Muscle of leg (tissue), 11 donors: Measurements from ENCODE around the gene ABCA12. TPM values are rescaled to one million over a fixed set of nuclear protein-coding genes. Genes with fewer than 3 reads are reported as not detected.

ENCODE experiments used
- DNase-seq: peaks from one replicate; pipeline ENCODE4 v3.0.0; 2013
- H3K27ac ChIP-seq: one replicate; pipeline ENCODE4 v1.5.1; 2013; ENCODE audit warnings: mild to moderate bottlenecking, low read length, control low read depth
- H3K27me3 ChIP-seq: one replicate; pipeline ENCODE4 v1.6.1; 2013; ENCODE audit warnings: low read length; ENCODE audit not compliant: control insufficient read depth, insufficient read depth
- H3K36me3 ChIP-seq: one replicate; pipeline ENCODE4 v1.6.1; 2013; ENCODE audit warnings: low read length; ENCODE audit not compliant: control insufficient read depth, insufficient read depth
- H3K4me1 ChIP-seq: one replicate; pipeline ENCODE4 v1.6.1; 2013; ENCODE audit warnings: low read length; ENCODE audit not compliant: control insufficient read depth, insufficient read depth
- H3K4me3 ChIP-seq: one replicate; pipeline ENCODE4 v1.5.1; 2013; ENCODE audit warnings: low read length, control low read depth
- H3K9me3 ChIP-seq: replicated peaks from 2 replicates; pipeline ENCODE4 v1.6.1; 2013; ENCODE audit warnings: low read depth, low read length; ENCODE audit not compliant: control insufficient read depth
- WGBS: methylation state at CpG from one replicate; pipeline ENCODE4 v1.1.5; 2013; ENCODE audit warnings: missing lambda C conversion rate; ENCODE audit not compliant: insufficient coverage; 5-methylcytosine and 5-hydroxymethylcytosine counted together
- polyA plus RNA-seq, 8 donors: library from polyadenylated mRNA; unstranded; fragments of 120-200 nt; gene quantifications; one replicate each; pipeline versions ENCODE4 v1.2.1 to v1.2.3, GENCODE V29; 2013; ENCODE audit warnings: inconsistent platforms in 1 of 8, low replicate concordance in 1 of 8; ENCODE audit not compliant: insufficient read length in 8 of 8, insufficient read depth in 1 of 8
- total RNA-seq: library from RNA; stranded (reverse); fragments of 120-200 nt; gene quantifications from one replicate; pipeline ENCODE4 v1.2.4, GENCODE V29; 2013

The ABCA12 gene
- total and polyA plus RNA-seq, 9 donors: 0.03 to 1.1 (median 0.09) TPM; not detected in 5

DNA sequence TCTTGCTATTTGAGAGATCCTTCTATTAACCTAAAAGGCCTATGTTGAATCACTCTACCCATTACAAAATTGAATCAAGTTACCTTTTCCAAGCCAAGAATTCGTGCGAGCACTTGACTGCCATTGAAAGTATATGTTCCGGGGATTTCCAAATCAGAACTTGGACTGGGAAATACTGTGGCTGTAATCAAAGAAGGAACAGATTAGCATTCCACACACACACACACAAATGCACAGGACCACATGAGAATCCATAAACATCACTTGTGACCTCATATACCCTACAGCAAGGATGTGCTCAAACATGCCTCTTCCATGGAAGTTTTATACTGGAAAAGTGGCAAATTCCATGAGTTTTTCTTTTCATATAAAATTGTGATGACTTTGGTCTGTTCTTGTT is 86.0 kb downstream of the ABCA12 start:
- H3K36me3 ChIP-seq: no peaks in the 10 kb centered on the region
- no peak for DNase-seq
- no peaks in the 10 kb centered on the region for H3K4me1 ChIP-seq
- no CpG with 5 or more reads among the region's 3 CpGs for WGBS
- no peaks in the 10 kb centered on the region for H3K27me3 ChIP-seq
- no peak overlapping the region for H3K27ac ChIP-seq
- no peak overlapping the region for H3K4me3 ChIP-seq
- H3K9me3 ChIP-seq: no peaks in the 10 kb centered on the region

DNA sequence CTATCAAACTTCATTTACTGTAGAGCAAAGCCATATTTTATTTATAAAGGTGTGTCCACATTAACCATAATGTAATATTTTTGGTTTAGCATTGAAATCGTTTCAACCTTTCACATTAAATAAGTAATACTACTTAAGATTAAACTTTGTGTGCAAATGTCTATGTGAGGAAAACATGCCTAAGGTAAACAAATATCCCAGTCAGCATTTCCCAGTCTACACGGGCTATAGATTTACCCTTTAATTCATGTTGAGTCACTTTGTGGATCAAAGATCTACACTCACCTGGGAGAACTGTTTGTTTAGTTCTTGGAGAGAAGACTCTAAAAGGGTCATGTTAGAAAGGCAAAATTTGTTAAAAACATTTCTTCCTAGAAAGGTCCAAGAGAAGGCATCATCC is 89.1 kb downstream of the ABCA12 start:
- H3K27ac ChIP-seq: no peak overlapping the region
- no peak for DNase-seq
- H3K9me3 ChIP-seq: no peaks in the 10 kb centered on the region
- no peaks in the 10 kb centered on the region for H3K4me1 ChIP-seq
- no CpG with 5 or more reads among the region's 2 CpGs for WGBS
- H3K36me3 ChIP-seq: no peaks in the 10 kb centered on the region
- no peaks in the 10 kb centered on the region for H3K27me3 ChIP-seq
- no peak overlapping the region for H3K4me3 ChIP-seq

DNA sequence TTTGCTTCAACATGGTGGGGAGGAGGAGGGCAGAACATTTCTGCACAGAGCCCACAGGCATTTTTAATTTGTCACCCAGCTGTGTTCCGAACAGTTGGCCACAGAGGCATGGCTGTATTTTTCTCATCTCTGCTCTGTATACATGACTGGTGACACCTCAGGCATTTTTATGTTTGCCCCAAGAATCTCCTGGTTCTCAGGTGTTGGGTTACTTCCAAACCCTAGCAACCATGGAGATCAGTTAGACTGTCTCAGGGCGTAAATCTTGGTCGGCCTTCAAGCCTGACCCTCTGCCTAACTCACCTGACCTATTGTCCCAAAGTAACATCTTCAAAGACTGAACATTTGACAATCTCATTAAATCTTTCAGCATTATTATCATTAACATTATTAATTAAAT is 100.0 kb downstream of the ABCA12 start:
- Histone ChIP-seq H3K4me3 (no peak overlapping the region), H3K27ac (no peak overlapping the region), H3K36me3 (no peaks in the 10 kb centered on the region), H3K27me3 (no peaks in the 10 kb centered on the region), H3K4me1 (no peaks in the 10 kb centered on the region), H3K9me3 (no peaks in the 10 kb centered on the region)
- DNase-seq: no peak
- 80% methylated on average over 3 of the region's 3 CpGs for WGBS

DNA sequence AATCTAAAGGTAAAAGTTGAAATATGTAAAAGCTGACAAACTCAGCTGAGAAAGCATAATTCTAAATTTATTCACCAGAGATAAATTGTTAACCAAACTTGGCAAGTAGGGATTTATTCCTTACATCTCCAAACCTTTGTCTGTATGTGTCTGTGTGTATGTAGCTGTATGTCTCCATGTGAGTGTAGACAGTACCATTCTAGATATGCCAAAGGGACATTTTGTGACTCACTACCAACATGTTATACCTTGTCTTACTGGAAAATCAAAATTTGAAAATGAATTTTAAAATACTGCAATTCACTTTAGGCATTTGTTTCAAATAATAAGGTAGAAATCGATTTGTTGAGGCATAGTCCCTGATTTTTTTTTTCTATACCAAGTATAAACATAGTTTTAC is 102.1 kb downstream of the ABCA12 start:
- H3K27me3 ChIP-seq: no peaks in the 10 kb centered on the region
- no CpG with 5 or more reads among the region's 1 CpG for WGBS
- no peaks in the 10 kb centered on the region for H3K36me3 ChIP-seq
- H3K4me3 ChIP-seq: no peak overlapping the region
- H3K27ac ChIP-seq: no peak overlapping the region
- no peaks in the 10 kb centered on the region for H3K9me3 ChIP-seq
- no peaks in the 10 kb centered on the region for H3K4me1 ChIP-seq
- no peak for DNase-seq

DNA sequence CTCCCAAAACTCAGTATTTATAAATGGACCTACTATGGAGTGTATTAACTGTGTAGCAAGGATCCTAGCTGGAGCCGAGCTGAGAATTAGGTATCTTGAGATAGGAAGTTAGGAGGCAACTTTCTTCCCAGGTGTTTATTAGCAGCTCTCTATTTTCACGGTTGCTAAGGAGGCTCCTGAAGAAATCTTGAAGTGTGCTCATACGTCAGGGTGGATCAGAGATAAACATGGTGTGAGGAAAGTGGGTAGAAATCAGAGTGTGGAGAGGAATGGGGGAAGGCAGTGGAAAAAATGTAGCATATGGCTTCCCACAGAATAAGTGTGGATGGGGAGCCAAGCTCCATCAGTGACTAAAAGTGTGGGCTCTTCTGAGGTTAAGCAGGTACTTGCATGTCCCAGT is 104.3 kb downstream of the ABCA12 start:
- no peak overlapping the region for H3K4me3 ChIP-seq
- DNase-seq: no peak

DNA sequence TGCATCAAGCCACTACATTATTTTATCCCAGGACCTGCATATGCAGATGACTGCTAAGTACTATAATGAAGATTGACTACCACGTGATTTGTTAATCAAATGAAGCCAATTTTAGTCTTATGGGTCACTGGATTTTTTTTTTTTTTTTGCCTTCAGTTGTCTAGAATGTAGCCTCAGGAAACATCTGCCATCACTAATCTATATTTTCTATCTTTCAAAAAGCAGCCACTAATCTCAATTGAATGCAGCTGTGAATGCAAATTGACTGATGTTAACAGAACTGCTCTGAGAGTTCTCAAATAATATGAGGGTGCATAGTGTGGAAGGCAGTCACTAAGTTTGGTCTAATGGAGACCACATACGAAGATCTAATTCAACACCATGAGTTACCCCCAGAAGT is 106.3 kb downstream of the ABCA12 start:
- Histone ChIP-seq H3K4me3 (no peak overlapping the region), H3K36me3 (no peaks in the 10 kb centered on the region), H3K4me1 (no peaks in the 10 kb centered on the region), H3K9me3 (no peaks in the 10 kb centered on the region), H3K27me3 (no peaks in the 10 kb centered on the region), H3K27ac (no peak overlapping the region)
- no peak for DNase-seq
- WGBS: no CpG with 5 or more reads among the region's 2 CpGs

More for the DNA sequence above, 104.3 kb downstream of the ABCA12 start:
- Histone ChIP-seq H3K4me1 (no peaks in the 10 kb centered on the region), H3K36me3 (no peaks in the 10 kb centered on the region), H3K9me3 (no peaks in the 10 kb centered on the region), H3K27me3 (no peaks in the 10 kb centered on the region), H3K27ac (no peak overlapping the region)
- WGBS: 85% methylated on average over 2 of the region's 3 CpGs

DNA sequence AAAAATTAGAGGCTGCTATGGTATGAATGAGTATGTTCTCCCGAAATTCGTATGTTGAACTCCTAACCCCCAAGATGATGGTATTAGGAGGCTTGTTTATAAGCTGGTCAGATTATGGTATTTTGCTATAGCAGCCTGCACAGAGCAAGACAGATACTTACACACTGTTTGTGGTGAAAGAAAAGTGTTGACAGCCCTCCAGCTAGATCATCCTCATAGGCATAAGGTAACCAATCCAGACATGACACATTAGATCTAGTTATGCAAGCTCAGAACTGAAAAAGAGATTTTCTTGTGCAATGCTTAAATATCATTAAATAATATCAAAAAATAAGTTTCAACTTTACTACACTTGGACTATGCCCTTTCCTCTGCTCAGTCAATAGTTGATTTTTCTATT is 107.1 kb downstream of the ABCA12 start:
- Histone ChIP-seq H3K27me3 (no peaks in the 10 kb centered on the region), H3K9me3 (no peaks in the 10 kb centered on the region), H3K4me3 (no peak overlapping the region), H3K27ac (no peak overlapping the region), H3K36me3 (no peaks in the 10 kb centered on the region), H3K4me1 (no peaks in the 10 kb centered on the region)
- no peak for DNase-seq
- WGBS: no CpG with 5 or more reads among the region's 2 CpGs

DNA sequence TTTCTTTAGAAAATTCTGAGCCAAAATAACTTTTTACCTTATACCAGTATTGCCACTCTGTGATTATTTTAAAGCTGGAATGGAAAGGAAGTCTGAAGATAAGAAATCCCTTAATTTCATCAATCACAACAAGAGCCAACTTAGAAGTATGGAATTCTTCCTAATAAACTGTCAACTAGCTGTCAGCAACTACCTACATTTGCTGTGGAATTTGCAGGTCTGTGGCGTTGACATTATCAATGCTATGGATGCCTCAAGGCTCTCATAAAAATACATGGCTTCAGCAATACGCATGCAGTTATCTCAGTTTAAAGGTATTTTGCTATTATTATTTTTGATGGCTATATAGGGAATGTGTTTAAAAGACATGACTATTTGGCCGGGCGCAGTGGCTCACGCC is 108.5 kb downstream of the ABCA12 start:
- Histone ChIP-seq H3K4me3 (no peak overlapping the region), H3K36me3 (no peaks in the 10 kb centered on the region), H3K27ac (no peak overlapping the region), H3K27me3 (no peaks in the 10 kb centered on the region), H3K9me3 (no peaks in the 10 kb centered on the region), H3K4me1 (no peaks in the 10 kb centered on the region)
- WGBS: 100% methylated on average over 1 of the region's 5 CpGs
- DNase-seq: no peak

DNA sequence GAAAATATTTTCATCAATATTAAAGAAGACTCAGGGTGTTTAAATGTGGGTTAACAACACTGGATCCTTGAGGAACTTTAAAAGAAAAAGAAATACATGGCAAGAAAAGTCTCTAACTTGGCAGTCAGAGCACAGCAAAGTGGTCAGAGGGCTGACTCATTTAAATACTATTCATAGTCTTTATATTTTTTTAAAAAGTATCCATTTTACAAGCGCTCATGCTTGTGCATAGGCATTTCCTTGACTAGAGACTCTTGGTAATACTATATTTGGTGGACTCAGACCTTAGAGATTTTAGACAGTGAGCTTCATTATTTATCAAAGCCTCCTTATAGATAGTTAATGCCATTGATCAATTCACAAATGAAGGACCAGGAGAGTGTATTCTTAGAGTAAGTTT is 110.2 kb downstream of the ABCA12 start:
- Histone ChIP-seq H3K36me3 (no peaks in the 10 kb centered on the region), H3K4me3 (no peak overlapping the region), H3K9me3 (no peaks in the 10 kb centered on the region), H3K27me3 (no peaks in the 10 kb centered on the region), H3K4me1 (no peaks in the 10 kb centered on the region), H3K27ac (no peak overlapping the region)
- no CpG with 5 or more reads among the region's 1 CpG for WGBS
- no peak for DNase-seq

DNA sequence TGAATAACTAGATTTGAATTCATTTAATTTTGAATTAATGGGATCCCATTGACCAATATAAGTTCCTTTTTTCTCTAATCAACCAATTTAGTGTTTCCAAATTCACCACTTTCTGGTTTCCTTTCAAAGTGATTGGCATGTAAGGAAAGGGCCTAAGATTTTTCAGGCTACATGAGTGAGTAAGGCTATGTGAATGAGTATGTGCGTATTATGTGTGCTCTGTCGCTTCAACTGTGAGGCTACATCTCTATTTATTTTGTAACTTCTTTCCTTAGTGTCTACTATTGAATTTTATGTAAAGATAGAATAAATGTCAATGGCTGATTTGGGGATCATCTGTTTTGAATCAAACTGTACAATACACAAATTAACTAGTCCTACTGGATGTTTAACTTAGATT is 110.6 kb downstream of the ABCA12 start:
- H3K27me3 ChIP-seq: no peaks in the 10 kb centered on the region
- no peaks in the 10 kb centered on the region for H3K9me3 ChIP-seq
- H3K4me3 ChIP-seq: no peak overlapping the region
- no peaks in the 10 kb centered on the region for H3K36me3 ChIP-seq
- WGBS: no CpG with 5 or more reads among the region's 2 CpGs
- H3K27ac ChIP-seq: no peak overlapping the region
- no peaks in the 10 kb centered on the region for H3K4me1 ChIP-seq
- no peak for DNase-seq

DNA sequence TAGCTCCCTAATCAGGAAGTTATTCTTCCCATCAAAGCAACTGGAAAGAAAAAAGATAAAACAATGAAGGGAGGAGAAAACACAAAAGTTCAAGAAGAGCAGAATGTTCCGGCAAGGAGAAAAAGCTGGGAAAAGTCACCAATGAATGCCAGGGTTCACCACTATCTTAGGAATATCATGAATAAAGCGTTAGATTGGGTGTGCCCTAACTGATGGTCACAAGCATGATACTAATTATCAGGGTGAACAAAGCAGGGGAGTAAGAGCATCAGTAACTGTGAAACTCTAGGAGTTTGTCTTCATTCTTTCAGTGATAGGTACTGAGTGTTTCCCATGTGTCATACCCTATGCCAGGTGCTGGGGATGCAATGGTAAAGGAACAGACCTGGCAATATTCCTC is 115.5 kb downstream of the ABCA12 start:
- DNase-seq: no peak
- 95% methylated on average over 2 of the region's 2 CpGs for WGBS
- no peak overlapping the region for H3K4me3 ChIP-seq
- H3K4me1 ChIP-seq: no peaks in the 10 kb centered on the region
- no peak overlapping the region for H3K27ac ChIP-seq
- no peaks in the 10 kb centered on the region for H3K36me3 ChIP-seq
- no peaks in the 10 kb centered on the region for H3K9me3 ChIP-seq
- no peaks in the 10 kb centered on the region for H3K27me3 ChIP-seq
